ENCODE results near the gene TKT.

DNA sequence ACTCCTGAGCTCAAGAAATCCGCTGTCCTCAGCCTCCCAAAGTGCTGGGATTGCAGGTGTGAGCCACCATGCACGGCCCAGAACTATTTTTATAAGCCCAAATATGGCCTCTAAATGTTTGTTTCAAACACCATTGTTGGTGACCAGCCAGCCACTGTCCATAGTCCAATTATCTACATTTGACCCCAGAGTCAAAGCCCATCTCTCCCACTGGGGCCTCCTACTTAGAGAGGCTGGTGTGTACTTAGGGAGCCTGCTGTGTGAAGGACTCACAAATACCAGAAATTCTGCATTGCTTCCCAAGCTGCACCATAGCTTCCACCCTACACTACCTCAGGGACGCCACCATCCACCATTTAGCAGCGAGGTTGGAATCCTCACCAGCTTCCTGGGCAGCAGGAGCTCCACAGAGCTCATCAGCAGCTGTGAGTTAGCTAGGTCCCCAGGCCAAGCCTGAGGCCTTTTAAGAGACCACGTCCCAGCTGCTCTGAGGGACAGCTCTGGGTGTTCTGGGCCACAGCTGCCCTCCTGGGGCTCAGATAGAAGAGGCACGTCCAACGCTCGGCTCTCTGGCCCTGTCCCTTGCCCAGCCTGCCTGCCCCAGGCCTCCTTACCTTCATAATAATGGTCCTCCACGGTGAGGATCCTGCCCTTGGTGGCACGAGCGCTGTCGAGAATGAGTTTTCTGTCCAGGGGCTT lies 29.5 kb downstream of the TKT start:
- TF ChIP-seq, protein P1, sequence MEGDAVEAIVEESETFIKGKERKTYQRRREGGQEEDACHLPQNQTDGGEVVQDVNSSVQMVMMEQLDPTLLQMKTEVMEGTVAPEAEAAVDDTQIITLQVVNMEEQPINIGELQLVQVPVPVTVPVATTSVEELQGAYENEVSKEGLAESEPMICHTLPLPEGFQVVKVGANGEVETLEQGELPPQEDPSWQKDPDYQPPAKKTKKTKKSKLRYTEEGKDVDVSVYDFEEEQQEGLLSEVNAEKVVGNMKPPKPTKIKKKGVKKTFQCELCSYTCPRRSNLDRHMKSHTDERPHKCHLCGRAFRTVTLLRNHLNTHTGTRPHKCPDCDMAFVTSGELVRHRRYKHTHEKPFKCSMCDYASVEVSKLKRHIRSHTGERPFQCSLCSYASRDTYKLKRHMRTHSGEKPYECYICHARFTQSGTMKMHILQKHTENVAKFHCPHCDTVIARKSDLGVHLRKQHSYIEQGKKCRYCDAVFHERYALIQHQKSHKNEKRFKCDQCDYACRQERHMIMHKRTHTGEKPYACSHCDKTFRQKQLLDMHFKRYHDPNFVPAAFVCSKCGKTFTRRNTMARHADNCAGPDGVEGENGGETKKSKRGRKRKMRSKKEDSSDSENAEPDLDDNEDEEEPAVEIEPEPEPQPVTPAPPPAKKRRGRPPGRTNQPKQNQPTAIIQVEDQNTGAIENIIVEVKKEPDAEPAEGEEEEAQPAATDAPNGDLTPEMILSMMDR (IDR thresholded peaks at IDR 0.05), result no peak
- no peak for TF ChIP-seq POLR2A (IDR thresholded peaks at IDR 0.05)
